ENCODE results near the gene CCNY.

The CCNY gene

DNA sequence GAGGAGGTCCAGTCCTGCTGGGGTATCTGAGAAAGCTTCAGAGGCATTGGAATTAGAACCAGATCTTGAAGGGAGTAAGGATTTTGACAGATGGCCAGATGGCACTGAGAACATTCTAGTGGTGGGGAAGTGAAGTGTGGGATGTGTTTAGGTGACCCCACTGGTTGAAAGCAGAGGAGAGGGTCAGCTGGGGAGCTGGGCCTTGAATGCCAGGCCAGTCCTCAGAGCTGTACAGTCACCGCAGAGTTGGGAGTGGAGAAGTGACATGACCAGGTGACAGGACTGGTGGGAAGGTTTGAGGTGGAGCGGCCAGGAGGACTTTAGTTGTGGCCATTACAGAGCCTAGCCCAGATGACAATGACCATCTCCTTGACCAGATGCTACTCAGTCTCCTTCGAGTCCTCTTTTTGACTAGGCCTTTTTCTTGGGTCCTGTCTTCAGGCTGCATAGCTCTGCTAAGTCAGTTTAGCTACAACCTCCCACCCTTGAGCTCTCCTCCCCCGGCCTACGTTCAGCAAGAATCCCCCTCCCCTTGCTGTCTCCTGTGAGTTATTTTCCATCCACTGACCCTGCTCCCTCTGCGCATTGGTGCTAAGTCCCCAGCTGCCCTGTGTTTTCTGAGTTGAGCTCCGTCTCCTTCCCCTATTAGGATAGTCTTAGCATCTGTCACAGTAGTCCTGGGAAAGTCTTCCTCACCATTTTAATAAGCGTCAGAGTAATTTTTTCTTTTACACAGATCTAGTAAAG lies 56.3 kb downstream of the CCNY start:
- TF ChIP-seq, protein P1, sequence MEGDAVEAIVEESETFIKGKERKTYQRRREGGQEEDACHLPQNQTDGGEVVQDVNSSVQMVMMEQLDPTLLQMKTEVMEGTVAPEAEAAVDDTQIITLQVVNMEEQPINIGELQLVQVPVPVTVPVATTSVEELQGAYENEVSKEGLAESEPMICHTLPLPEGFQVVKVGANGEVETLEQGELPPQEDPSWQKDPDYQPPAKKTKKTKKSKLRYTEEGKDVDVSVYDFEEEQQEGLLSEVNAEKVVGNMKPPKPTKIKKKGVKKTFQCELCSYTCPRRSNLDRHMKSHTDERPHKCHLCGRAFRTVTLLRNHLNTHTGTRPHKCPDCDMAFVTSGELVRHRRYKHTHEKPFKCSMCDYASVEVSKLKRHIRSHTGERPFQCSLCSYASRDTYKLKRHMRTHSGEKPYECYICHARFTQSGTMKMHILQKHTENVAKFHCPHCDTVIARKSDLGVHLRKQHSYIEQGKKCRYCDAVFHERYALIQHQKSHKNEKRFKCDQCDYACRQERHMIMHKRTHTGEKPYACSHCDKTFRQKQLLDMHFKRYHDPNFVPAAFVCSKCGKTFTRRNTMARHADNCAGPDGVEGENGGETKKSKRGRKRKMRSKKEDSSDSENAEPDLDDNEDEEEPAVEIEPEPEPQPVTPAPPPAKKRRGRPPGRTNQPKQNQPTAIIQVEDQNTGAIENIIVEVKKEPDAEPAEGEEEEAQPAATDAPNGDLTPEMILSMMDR (IDR thresholded peaks at IDR 0.05; ENCODE audit: low read depth, low read length): no peak
- in situ Hi-C loops (cut with HindIII; ENCODE audit: low sequenced_read_pairs): no loop called here
- no peak overlapping the region for H3K4me3 ChIP-seq (ENCODE audit: low read depth, low read length)
- no peak for DNase-seq (ENCODE audit: low read depth, low spot score)

DNA sequence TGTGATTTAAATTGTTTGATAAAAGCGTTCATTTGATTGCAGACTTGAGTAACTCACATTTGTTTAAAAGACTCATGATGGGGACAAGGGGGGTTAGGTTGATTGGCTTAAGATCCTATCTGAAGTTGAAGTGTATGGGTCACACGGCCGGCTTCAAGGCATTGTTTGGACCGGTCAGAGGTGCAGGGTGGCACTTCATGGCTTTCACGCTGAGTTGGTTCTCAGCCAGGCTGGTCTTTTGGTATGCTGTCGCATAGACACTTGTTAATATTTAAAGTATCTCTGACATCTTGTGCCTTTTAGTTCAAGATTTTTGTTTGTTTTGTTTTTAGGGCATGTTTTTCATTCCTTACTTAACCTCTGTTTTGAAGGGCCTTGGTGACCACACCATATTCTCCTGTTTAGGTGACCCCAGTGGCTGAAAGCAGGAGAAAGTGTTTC lies 58.1 kb downstream of the CCNY start:
- TF ChIP-seq, protein P1 (IDR thresholded peaks at IDR 0.05; ENCODE audit: low read depth, low read length): no peak
- no peak for DNase-seq (ENCODE audit: low read depth, low spot score)
- in situ Hi-C loops (cut with HindIII; ENCODE audit: low sequenced_read_pairs): no loop called here
- no peak overlapping the region for H3K4me3 ChIP-seq (ENCODE audit: low read depth, low read length)

GRCh38 chr10:35394934-35395333 lies 58.6 kb downstream of the CCNY start:
- no peak overlapping the region for H3K4me3 ChIP-seq (ENCODE audit: low read depth, low read length)
- in situ Hi-C loops (cut with HindIII; ENCODE audit: low sequenced_read_pairs): no loop called here
- TF ChIP-seq, protein P1 (IDR thresholded peaks at IDR 0.05; ENCODE audit: low read depth, low read length): no peak
- DNase-seq (ENCODE audit: low read depth, low spot score): no peak

- no peak overlapping the region for H3K4me3 ChIP-seq (ENCODE audit: low read depth, low read length)
- in situ Hi-C loops (cut with HindIII; ENCODE audit: low sequenced_read_pairs): no loop called here
- TF ChIP-seq, protein P1 (IDR thresholded peaks at IDR 0.05; ENCODE audit: low read depth, low read length): no peak
- no peak for DNase-seq (ENCODE audit: low read depth, low spot score)
These were observed 60.5 kb downstream of the CCNY start for GRCh38 chr10:35396560-35397434.

- in situ Hi-C loops (cut with HindIII; ENCODE audit: low sequenced_read_pairs): no loop called here
- H3K4me3 ChIP-seq (ENCODE audit: low read depth, low read length): no peak overlapping the region
- DNase-seq (ENCODE audit: low read depth, low spot score): no peak
- TF ChIP-seq, protein P1 (IDR thresholded peaks at IDR 0.05; ENCODE audit: low read depth, low read length): no peak
These were observed 61.6 kb downstream of the CCNY start for GRCh38 chr10:35397953-35398352.

- no peak for DNase-seq (ENCODE audit: low read depth, low spot score)
- H3K4me3 ChIP-seq (ENCODE audit: low read depth, low read length): no peak overlapping the region
- in situ Hi-C loops (cut with HindIII; ENCODE audit: low sequenced_read_pairs): no loop called here
- TF ChIP-seq, protein P1 (IDR thresholded peaks at IDR 0.05; ENCODE audit: low read depth, low read length): no peak
These were observed 62.0 kb downstream of the CCNY start for GRCh38 chr10:35398355-35398754.

All from astrocyte of the spinal cord (primary cell).